Measurements from ENCODE around the gene SLC8A3.

DNA sequence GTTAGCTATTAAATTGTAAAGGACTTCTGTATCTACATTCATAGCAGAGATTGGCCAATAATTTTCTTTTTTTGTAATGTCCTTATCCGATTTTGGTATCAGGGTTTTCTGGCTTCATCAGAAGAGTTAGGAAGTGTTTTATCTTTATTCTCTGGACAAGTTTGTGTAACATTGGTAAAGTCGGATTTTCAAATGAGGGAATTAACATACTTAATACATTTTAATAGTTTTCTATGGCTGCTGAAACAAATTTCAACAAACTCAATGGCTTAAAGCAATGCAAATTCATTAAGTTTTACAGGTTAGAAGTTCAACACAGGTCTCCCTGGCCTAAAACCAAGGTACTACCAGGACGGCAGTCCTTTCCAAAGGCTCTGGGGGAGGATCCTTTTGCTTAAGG lies 13.2 kb upstream of the SLC8A3 start:
- TF ChIP-seq, protein P1, sequence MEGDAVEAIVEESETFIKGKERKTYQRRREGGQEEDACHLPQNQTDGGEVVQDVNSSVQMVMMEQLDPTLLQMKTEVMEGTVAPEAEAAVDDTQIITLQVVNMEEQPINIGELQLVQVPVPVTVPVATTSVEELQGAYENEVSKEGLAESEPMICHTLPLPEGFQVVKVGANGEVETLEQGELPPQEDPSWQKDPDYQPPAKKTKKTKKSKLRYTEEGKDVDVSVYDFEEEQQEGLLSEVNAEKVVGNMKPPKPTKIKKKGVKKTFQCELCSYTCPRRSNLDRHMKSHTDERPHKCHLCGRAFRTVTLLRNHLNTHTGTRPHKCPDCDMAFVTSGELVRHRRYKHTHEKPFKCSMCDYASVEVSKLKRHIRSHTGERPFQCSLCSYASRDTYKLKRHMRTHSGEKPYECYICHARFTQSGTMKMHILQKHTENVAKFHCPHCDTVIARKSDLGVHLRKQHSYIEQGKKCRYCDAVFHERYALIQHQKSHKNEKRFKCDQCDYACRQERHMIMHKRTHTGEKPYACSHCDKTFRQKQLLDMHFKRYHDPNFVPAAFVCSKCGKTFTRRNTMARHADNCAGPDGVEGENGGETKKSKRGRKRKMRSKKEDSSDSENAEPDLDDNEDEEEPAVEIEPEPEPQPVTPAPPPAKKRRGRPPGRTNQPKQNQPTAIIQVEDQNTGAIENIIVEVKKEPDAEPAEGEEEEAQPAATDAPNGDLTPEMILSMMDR (IDR thresholded peaks at IDR 0.05; ENCODE audit: insufficient read depth, low read length), result no peak
- TF ChIP-seq POLR2AphosphoS5 (IDR thresholded peaks at IDR 0.05; ENCODE audit: low read depth) (no peak), GABPA (IDR thresholded peaks at IDR 0.05; ENCODE audit: low read depth) (no peak)
- TF ChIP-seq, protein P2, sequence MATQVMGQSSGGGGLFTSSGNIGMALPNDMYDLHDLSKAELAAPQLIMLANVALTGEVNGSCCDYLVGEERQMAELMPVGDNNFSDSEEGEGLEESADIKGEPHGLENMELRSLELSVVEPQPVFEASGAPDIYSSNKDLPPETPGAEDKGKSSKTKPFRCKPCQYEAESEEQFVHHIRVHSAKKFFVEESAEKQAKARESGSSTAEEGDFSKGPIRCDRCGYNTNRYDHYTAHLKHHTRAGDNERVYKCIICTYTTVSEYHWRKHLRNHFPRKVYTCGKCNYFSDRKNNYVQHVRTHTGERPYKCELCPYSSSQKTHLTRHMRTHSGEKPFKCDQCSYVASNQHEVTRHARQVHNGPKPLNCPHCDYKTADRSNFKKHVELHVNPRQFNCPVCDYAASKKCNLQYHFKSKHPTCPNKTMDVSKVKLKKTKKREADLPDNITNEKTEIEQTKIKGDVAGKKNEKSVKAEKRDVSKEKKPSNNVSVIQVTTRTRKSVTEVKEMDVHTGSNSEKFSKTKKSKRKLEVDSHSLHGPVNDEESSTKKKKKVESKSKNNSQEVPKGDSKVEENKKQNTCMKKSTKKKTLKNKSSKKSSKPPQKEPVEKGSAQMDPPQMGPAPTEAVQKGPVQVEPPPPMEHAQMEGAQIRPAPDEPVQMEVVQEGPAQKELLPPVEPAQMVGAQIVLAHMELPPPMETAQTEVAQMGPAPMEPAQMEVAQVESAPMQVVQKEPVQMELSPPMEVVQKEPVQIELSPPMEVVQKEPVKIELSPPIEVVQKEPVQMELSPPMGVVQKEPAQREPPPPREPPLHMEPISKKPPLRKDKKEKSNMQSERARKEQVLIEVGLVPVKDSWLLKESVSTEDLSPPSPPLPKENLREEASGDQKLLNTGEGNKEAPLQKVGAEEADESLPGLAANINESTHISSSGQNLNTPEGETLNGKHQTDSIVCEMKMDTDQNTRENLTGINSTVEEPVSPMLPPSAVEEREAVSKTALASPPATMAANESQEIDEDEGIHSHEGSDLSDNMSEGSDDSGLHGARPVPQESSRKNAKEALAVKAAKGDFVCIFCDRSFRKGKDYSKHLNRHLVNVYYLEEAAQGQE (IDR thresholded peaks at IDR 0.05; ENCODE audit: insufficient replicate concordance, low read depth), result no peak

Data from HL-60 (cell line).